Measurements from ENCODE around the gene LINC01488.

GRCh38 chr11:69438286-69438920 lies 43.1 kb upstream of the LINC01488 start:
- TF ChIP-seq CTCF (IDR thresholded peaks at IDR 0.05) (no peak), POLR2AphosphoS5 (IDR thresholded peaks at IDR 0.05) (no peak), POLR2A (IDR thresholded peaks at IDR 0.05) (no peak)

Measured in prostate gland (tissue), 2 donors.